ENCODE data around the gene HOXD12. TPM values are rescaled to one million over a fixed set of nuclear protein-coding genes. Genes with fewer than 3 reads are reported as not detected.

Gene HOXD12
- total RNA-seq, 3 donors from 2014 or later (not counting 1 experiment from before 2014, with no cell fraction given) = not detected

GRCh38 chr2:176087330-176088047, 12.1 kb upstream of the HOXD12 start:
- Histone ChIP-seq H3K27me3 (ENCODE audit: control insufficient read depth, insufficient read depth, low read length) (peaks cover 93% of the 10 kb centered on the region), H3K27ac (ENCODE audit: low read length) (no peak overlapping the region), H3K4me1 (ENCODE audit: control insufficient read depth, insufficient read depth, low read length) (peaks cover 8% of the 10 kb centered on the region), H3K36me3 (ENCODE audit: control insufficient read depth, insufficient read depth, low read length) (no peaks in the 10 kb centered on the region), H3K4me3 (ENCODE audit: low read length) (no peak overlapping the region), H3K9me3 (ENCODE audit: control insufficient read depth, insufficient read depth, low read length) (peaks cover 38% of the 10 kb centered on the region)
- H3K9me3 Mint-ChIP-seq = peaks cover 3 to 5% of the 10 kb centered on the region in 2 donors
- DNase-seq = no peak
- WGBS (ENCODE audit: insufficient coverage) = 22% methylated on average over 28 of the region's 29 CpGs
- peaks cover 17% of the 10 kb centered on the region for H3K36me3 Mint-ChIP-seq
- peaks cover 77 to 93% of the 10 kb centered on the region in 2 donors for H3K27me3 Mint-ChIP-seq (ENCODE audit: low read depth in 2 of 2)
- H3K27ac Mint-ChIP-seq = no peak overlapping the region
- peaks cover 15 to 19% of the 10 kb centered on the region in 2 donors for H3K4me1 Mint-ChIP-seq
- no peak for ATAC-seq
- intact Hi-C loops (cut with micrococcal nuclease) = loop anchor here (5.0 kb wide), 1 partner anchor 35 kb away; the partner anchor contains the start of gene HOXD9
- TF ChIP-seq, protein P1, sequence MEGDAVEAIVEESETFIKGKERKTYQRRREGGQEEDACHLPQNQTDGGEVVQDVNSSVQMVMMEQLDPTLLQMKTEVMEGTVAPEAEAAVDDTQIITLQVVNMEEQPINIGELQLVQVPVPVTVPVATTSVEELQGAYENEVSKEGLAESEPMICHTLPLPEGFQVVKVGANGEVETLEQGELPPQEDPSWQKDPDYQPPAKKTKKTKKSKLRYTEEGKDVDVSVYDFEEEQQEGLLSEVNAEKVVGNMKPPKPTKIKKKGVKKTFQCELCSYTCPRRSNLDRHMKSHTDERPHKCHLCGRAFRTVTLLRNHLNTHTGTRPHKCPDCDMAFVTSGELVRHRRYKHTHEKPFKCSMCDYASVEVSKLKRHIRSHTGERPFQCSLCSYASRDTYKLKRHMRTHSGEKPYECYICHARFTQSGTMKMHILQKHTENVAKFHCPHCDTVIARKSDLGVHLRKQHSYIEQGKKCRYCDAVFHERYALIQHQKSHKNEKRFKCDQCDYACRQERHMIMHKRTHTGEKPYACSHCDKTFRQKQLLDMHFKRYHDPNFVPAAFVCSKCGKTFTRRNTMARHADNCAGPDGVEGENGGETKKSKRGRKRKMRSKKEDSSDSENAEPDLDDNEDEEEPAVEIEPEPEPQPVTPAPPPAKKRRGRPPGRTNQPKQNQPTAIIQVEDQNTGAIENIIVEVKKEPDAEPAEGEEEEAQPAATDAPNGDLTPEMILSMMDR (IDR thresholded peaks at IDR 0.05) = no peak
- H3K4me3 Mint-ChIP-seq = peak overlapping the region; percentile 65

DNA sequence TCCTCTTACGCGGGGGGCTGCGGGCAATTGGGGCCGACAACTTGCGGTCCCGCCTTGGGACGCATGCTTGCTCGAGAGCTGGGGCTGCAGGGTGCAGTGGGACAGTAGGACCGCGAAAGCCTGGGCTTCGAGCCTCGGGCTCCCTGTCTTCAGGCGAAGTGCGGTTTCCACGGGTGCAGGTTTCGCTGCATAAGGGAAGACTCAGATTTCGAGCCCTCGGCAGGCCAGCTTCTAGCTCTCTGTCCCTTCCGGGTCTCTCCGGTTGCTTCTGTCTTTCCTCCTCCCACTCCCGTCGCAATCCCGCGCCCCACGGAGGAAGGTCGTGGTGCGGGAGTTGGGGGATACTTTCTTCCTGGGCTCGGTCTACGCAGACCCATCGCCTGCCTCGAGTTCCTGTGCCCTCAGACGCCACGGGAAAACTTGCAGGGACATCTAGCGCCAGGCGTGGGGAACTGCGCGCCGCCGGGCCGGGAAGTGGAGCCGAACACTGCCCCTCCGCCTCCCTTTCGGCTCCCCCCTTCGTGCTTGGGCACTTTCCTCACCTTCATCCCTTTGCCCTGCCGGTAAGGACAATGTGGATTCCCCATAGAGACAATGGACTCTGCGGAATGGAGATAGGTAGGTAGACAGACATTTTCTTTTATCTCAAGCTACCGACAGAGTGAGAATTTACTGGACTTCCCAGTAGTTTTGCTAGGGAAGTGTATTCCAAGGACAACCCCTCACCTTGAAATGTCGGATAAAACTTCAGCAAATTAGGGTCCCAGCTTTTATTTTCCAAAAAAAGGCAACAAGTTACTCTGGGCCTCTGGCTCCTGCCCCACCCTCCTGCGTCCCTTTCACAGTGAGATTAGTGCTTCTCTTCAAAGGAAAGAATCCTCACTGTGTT, 11.3 kb upstream of the HOXD12 start:
- H3K4me3 ChIP-seq (ENCODE audit: low read length) = no peak overlapping the region
- H3K36me3 Mint-ChIP-seq = peaks cover 17% of the 10 kb centered on the region
- peaks cover 3 to 5% of the 10 kb centered on the region in 2 donors for H3K9me3 Mint-ChIP-seq
- TF ChIP-seq, protein P1 (IDR thresholded peaks at IDR 0.05) = no peak
- no peak overlapping the region for H3K27ac ChIP-seq (ENCODE audit: low read length)
- H3K4me1 ChIP-seq (ENCODE audit: control insufficient read depth, insufficient read depth, low read length) = peaks cover 12% of the 10 kb centered on the region
- peaks cover 73 to 87% of the 10 kb centered on the region in 2 donors for H3K27me3 Mint-ChIP-seq (ENCODE audit: low read depth in 2 of 2)
- no peaks in the 10 kb centered on the region for H3K36me3 ChIP-seq (ENCODE audit: control insufficient read depth, insufficient read depth, low read length)
- ATAC-seq = peak in 2 of 3 donors; percentile 48 to 50
- H3K4me3 Mint-ChIP-seq = peak overlapping the region; percentile 65
- H3K4me1 Mint-ChIP-seq = peaks cover 15 to 24% of the 10 kb centered on the region in 2 donors
- H3K9me3 ChIP-seq (ENCODE audit: control insufficient read depth, insufficient read depth, low read length) = peaks cover 30% of the 10 kb centered on the region
- peak in 1 of 2 donors; percentile 48 for DNase-seq
- H3K27me3 ChIP-seq (ENCODE audit: control insufficient read depth, insufficient read depth, low read length) = peaks cover 88% of the 10 kb centered on the region
- no peak overlapping the region for H3K27ac Mint-ChIP-seq
- intact Hi-C loops (cut with micrococcal nuclease) = loop anchor here (5.0 kb wide), 1 partner anchor 34 kb away; the partner anchor contains the start of gene HOXD9
- WGBS (ENCODE audit: insufficient coverage) = 5% methylated on average over 47 of the region's 49 CpGs

- peaks cover 88% of the 10 kb centered on the region for H3K27me3 ChIP-seq (ENCODE audit: control insufficient read depth, insufficient read depth, low read length)
- DNase-seq (no peak), ATAC-seq (no peak)
- Mint-ChIP-seq H3K4me3 (no peak overlapping the region), H3K27ac (no peak overlapping the region), H3K4me1 (peaks cover 8 to 25% of the 10 kb centered on the region in 2 donors), H3K9me3 (peaks cover 0 to 3% of the 10 kb centered on the region in 2 donors), H3K36me3 (peaks cover 17% of the 10 kb centered on the region), H3K27me3 (ENCODE audit: low read depth in 2 of 2) (peaks cover 74 to 87% of the 10 kb centered on the region in 2 donors)
- H3K36me3 ChIP-seq (ENCODE audit: control insufficient read depth, insufficient read depth, low read length) = no peaks in the 10 kb centered on the region
- TF ChIP-seq, protein P1 (IDR thresholded peaks at IDR 0.05) = no peak
- peaks cover 21% of the 10 kb centered on the region for H3K9me3 ChIP-seq (ENCODE audit: control insufficient read depth, insufficient read depth, low read length)
- intact Hi-C loops (cut with micrococcal nuclease) = loop anchor here (5.0 kb wide), 1 partner anchor 33 kb away; the partner anchor contains the start of gene HOXD9
- H3K4me3 ChIP-seq (ENCODE audit: low read length) = no peak overlapping the region
- peaks cover 14% of the 10 kb centered on the region for H3K4me1 ChIP-seq (ENCODE audit: control insufficient read depth, insufficient read depth, low read length)
- H3K27ac ChIP-seq (ENCODE audit: low read length) = no peak overlapping the region
- WGBS (ENCODE audit: insufficient coverage) = 9% methylated on average over 6 of the region's 6 CpGs
Observed at GRCh38 chr2:176088937-176089842, 10.4 kb upstream of the HOXD12 start.
